Prostate gland (tissue), 2 donors: ENCODE data around the gene BABAM2.

Experiments used
- POLR2A ChIP-seq: fragments of 450-650 bp; IDR thresholded peaks from one replicate; pipeline ENCODE4 v1.6.1; 2016; ENCODE audit warnings: antibody characterized with exemption, mild to moderate bottlenecking
- POLR2AphosphoS5 ChIP-seq: sonication (generic); formaldehyde crosslinking; IDR thresholded peaks from one replicate; pipeline ENCODE4 v1.6.1; 2017; ENCODE audit warnings: antibody characterized with exemption
- TF ChIP-seq, protein P1 (sequence below), 4 experiments: fragments of 200-600 bp in 2 of 4; fragments of 450-650 bp in 2 of 4; sonication (generic) in 2 of 4; IDR thresholded peaks; 1 replicate in 3 of 4; 2 replicates in 1 of 4; pipeline ENCODE4 v1.5.1; 2016 to 2019; ENCODE audit warnings: antibody characterized with exemption in 4 of 4, mild to moderate bottlenecking in 2 of 4, moderate library complexity in 2 of 4

GRCh38 chr2:27972311-27972710, 81.8 kb downstream of the BABAM2 start:
- TF ChIP-seq POLR2A = no peak
- TF ChIP-seq, protein P1, sequence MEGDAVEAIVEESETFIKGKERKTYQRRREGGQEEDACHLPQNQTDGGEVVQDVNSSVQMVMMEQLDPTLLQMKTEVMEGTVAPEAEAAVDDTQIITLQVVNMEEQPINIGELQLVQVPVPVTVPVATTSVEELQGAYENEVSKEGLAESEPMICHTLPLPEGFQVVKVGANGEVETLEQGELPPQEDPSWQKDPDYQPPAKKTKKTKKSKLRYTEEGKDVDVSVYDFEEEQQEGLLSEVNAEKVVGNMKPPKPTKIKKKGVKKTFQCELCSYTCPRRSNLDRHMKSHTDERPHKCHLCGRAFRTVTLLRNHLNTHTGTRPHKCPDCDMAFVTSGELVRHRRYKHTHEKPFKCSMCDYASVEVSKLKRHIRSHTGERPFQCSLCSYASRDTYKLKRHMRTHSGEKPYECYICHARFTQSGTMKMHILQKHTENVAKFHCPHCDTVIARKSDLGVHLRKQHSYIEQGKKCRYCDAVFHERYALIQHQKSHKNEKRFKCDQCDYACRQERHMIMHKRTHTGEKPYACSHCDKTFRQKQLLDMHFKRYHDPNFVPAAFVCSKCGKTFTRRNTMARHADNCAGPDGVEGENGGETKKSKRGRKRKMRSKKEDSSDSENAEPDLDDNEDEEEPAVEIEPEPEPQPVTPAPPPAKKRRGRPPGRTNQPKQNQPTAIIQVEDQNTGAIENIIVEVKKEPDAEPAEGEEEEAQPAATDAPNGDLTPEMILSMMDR (IDR thresholded peaks at IDR 0.05) = no peak
- TF ChIP-seq POLR2AphosphoS5 = no peak
